Head of caudate nucleus (tissue), 42 donors: ENCODE measurements around the gene CCDC9B.

ENCODE experiments used
- DNase-seq, 42 donors: peaks; one replicate each; pipeline versions ENCODE4 v3.0.0 to v3.0.0-alpha.2; 2020 to 2021; ENCODE audit warnings: mixed read lengths in 7 of 42
- intact Hi-C: fragments of 100-400 bp; cut with DNase I; formaldehyde crosslinking; loops from one replicate; pipeline ENCODE4 v1.15.0; 2022

Gene CCDC9B

GRCh38 chr15:40300771-40301170 is 40.0 kb downstream of the CCDC9B start:
- DNase-seq, result no peak
- intact Hi-C loops, result no loop called here

DNA sequence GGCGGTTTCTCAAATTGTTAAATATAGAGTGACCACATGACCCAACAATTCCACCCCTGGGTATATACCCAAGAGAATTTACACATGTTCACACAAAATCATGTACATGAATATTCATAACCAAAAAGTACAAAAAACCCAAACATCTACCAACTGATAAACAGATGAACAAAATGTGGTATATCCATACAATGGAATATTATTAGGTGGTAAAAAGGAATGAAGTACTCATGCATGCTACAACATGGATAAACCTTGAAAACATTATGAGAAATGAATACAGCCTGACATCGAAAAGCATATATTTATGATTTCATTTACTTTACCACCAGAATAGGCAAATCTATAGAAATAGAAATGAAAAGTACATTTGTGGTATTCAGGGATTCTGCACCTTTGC is 40.4 kb downstream of the CCDC9B start:
- intact Hi-C loops, result no loop called here
- no peak for DNase-seq

DNA sequence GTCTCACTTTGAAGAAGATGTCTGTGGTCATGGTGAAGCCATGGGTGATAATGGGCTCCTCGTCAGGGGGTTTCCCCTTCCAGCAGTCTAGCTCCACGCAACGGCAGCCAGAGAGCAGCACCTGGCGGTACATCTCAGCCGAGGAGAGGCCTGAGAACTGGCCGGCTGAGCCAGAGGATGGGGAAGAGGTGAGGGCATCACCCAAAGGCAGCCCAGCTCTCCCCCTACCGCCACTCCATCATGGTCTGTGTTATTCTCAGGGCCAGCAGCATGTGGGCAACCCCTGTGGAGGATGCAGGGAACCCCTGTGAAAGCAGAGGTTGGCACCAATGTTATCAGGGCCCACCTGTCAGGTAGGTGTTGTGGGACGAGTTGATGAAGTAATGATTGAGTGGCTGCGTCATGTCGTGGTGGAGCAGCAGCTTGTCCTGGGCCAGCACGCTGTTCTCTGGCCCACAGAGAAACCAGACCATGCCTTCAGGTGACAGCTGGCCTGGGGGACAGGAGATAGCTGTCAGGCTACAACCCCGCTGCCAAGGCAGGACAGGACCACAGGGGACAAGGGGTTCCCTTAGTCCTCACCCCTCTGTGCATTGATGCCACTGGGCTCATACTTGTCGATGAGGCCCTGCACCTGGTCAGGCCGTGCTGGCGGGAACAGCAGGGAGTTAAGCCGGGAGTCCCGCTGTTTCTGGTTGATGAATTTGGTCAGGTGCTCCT is 42.4 kb downstream of the CCDC9B start:
- no peak for DNase-seq
- intact Hi-C loops, result no loop called here

DNA sequence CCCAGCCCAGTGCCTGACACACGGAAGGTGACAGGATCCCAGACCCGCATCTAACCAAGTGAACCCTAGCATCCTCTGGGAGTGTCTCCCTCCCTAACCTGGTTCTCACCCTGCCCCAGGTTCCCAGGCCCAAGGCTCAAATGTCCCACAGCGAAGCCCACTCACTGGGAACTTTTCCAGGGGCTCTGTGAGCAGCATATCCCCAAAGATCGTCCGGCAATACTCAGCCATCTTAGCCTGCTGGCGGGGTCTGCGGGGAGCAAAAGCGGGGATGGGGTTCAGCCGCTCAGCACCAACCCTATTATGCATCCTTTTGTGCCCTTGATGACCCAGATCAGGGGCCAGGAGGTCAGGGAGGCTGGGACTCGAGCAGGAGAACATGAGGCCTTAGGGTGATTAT is 43.4 kb downstream of the CCDC9B start:
- no peak for DNase-seq
- intact Hi-C loops, result no loop called here

GRCh38 chr15:40296561-40297230 is 44.0 kb downstream of the CCDC9B start:
- no peak for DNase-seq
- intact Hi-C loops, result no loop called here

- DNase-seq, result no peak
- intact Hi-C loops, result no loop called here
These were observed 44.7 kb downstream of the CCDC9B start for GRCh38 chr15:40295877-40296560.

- DNase-seq, result no peak
- intact Hi-C loops, result no loop called here
These were observed 45.4 kb downstream of the CCDC9B start for GRCh38 chr15:40295297-40295696.

DNA sequence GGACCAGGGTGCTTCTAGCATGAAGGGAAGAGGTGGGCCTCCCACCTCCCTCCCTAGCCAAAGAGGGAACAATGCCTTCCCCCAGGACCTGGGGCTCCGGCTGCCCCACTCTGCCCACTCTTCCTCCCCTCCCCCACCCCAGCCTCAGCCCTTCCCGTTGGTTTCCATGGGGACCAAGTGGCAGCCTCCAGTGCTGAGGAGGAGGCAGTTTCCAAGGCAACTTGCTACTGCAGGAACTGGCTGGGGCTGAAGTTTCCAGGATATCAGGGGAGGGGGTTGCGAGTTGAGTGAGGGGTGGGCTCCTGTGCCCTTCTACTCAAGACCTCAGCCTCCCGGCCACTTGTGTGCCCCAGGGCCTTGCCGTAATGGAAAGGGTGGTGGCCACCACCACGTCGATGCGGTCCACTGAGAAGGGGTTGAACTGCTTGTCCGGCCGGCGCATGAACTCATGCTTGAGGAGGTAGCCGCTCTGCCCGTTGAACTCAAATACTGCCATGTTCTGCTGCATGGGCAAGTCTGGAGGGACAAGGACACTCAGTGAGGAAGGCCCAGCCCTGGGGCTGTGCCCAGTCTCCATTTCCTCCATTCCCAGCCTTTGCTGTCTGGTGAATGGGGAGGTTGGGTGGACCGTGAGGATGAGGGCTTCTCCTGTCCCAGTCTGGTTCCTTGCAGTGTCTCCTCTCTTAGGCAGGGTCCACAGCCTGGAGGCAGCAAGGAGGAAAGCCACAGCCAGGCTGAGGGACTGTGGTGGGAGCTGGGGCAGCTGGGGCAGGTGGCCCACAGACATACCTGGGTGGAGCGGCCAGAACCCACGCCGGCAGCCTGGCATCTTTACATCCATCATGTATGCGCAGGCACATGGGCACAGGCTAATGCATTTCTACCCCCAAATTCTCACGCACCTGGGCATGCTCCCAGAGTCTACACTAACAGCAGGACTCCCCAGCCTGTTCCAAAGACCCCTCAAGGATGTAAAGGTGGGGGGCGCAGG is 46.5 kb downstream of the CCDC9B start:
- peak in 37 of 42 donors; percentile 31 to 89 (median 69) for DNase-seq
- intact Hi-C loops, result no loop called here

DNA sequence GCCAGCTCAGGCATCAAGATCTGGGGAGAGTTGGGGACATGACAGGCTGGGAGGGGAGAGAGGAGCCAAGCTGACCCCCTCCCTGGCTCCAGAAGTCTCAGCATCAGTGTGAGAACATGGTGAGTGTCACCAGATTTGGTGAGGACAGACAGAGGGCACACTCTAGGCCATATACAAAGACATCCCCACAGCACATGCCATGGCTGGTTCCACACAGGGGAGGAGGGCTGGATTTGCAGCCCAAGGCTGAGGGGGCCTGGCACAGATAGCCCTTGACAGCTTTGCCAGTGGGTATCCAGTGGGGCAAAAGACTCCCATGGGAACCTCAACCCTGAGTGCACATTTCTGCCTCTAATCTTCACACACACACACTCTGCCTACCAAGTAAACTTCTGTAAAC is 47.7 kb downstream of the CCDC9B start:
- intact Hi-C loops, result no loop called here

DNA sequence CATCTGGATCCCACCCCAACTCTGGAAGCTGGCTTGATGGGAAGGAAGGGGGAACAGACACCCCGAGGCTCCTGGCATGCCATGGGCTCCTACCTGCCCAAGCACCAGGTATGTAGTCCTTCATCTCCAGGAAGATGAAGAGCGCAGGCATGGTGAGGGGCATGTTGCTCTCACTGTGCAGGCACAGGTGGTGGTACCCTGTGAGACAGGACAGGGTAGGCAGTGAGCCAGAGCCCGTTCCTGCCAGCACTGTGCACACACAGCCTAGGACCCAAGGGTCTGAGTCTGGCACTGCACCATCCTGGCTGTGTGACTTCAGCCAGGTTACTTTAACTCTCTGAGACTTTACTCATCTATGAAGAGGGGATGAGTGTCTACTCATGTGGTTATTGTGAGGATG is 48.5 kb downstream of the CCDC9B start:
- intact Hi-C loops, result no loop called here
- no peak for DNase-seq

More for the DNA sequence above, 47.7 kb downstream of the CCDC9B start:
- no peak for DNase-seq

DNA sequence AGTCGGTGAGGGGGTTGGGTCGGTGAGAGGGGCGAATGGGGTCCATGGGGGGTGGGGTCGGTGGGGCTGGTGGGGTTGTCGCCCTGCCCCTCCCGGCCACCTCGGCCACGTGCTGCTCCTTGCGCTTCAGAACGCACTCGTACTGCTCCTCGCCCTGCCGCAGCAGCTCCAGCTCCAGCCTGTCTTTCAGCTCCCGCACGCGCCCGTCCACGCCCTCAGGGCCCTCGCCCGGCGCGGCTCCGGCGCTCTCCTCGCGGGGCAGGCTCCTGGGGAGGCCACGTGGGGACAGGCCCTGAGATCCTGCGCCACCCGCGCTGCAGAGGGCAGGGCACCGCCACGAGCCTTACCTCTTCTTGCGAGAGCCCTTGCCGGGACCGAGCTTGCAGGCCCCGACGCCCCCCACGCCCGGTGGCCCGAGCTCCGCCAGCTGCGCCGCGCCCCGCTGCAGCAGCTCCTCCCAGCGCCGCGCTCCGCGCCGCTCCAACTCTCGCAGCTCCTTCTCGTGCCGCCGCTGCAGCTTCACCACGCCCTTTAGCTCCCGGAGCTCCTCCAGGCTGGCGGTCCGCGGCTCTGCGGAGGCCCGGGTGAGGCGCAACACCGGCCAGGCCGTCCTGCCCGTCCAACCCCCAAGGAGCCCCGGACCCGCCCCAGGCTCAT is 49.7 kb downstream of the CCDC9B start:
- peak in 37 of 42 donors; percentile 36 to 83 (median 65) for DNase-seq

GRCh38 chr15:40290545-40290917 is 50.2 kb downstream of the CCDC9B start:
- peak in 22 of 42 donors; percentile 30 to 82 (median 60) for DNase-seq
- intact Hi-C loops, result no loop called here

More for the DNA sequence above, 49.7 kb downstream of the CCDC9B start:
- intact Hi-C loops, result no loop called here

- intact Hi-C loops, result no loop called here
- peak in 2 of 42 donors; percentile 30 to 42 for DNase-seq
These were observed 51.5 kb downstream of the CCDC9B start for GRCh38 chr15:40289140-40289775.

DNA sequence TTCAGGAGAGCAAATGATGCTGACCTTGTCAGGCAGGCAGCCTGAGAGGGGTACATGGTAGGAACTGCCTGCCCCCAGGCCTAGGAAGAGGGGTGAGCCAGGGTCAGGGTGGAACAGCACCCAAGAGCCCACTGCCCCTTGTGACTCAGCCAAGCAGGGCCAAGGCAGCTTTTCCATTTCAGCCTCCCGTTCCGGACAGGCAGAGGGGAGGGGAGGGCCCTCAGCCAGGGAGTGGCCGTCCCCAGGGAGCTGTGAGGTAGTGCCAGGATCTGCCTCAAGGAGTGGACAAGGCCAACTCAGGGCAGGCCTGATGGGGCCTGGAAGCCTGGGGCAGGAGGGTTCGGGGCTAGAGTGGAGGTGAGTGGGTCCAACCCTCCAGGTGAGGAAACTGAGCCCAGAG is 52.8 kb downstream of the CCDC9B start:
- intact Hi-C loops, result no loop called here
- DNase-seq, result no peak

DNA sequence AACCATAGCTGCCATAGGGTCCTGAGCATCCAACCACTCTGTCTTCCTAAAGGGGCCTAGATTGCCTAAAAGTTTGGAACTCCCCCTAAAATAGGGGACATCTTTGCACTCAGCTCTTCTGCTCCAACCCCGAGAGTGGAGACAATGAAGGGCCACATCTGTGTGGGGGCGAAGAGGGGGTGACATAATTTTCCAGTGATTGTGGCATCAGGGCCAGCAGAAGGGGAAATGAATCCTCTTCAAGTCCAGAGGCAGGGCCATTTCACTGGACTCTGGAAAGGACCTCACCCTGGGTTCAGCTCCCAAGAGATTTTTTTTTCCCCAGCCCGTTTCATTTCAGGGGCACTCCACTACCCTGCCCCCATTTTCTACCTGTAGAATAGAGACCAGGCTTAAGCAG is 53.2 kb downstream of the CCDC9B start:
- DNase-seq, result no peak
- intact Hi-C loops, result no loop called here

DNA sequence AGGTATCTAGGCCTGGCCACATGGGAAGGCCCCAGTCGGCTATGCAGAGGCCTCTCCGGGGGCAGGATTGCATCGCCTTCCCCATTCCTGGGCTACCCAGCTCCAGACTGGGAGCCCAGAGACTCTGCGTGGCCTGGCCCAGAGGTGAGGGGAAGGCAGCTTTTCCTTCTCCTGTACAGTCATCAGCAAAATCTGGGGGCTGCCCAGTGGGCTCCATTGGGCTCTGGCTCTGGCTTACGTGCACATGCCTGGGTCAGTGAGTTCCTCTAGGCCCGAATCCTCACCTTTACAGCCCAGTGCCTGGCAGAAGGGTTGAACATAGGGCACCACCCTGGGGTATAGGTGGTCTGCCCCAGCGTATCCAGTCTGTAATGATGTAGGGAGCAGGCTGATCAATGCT is 53.9 kb downstream of the CCDC9B start:
- intact Hi-C loops, result no loop called here
- no peak for DNase-seq

DNA sequence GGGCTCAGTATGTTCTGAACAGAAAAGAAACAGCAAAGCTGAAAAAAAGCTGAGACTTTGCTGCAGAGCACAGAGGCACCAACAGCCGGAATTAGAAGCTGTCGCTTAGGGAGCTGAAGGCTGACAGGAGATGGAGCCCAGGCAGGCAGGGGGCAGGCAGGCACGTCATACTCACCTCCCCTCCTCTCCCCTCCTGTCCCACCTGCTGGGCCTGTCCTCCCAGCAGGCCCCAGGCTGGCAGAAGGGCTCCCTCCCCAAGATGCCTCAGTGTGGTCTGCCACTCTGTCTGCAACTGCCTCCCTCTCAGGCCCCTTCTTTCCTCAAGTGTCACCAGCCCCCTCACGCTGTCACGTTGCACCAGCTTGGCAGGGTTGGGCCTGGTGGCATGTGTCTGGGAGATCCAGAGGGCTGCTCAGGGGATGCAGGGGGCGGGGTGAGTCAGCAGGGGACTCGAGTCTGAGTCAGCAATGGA is 54.6 kb downstream of the CCDC9B start:
- intact Hi-C loops, result no loop called here
- peak in 41 of 42 donors; percentile 56 to 92 (median 78) for DNase-seq

DNA sequence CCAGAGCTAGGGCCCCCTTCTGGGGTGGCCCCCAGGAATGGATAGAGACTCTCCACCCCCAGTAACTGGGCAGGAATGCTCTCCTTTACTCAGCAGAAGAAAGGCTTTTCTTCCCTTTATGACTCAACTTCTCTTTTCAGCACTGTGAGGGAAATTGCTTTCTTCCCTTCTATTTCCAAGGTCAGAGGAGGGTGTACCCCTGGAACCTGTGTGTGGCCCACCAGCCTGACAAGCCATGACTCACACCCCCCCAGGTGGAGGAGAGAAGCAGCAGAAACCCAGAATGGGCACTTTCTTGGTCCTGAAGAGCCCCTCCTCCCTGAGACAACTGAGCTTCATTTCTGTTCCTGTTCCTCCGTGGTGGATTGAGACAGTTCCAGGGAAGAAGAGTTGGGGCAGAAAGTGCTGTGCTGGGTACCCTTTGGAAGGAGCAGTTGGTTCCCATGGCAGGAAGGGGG is 55.2 kb downstream of the CCDC9B start:
- no peak for DNase-seq
- intact Hi-C loops, result no loop called here
